ENCODE data around the gene RGS2. TPM values are rescaled to one million over a fixed set of nuclear protein-coding genes. Genes with fewer than 3 reads are reported as not detected.

RGS2 gene
- total RNA-seq, 1 donor from 2014 or later = 63.8 TPM

DNA sequence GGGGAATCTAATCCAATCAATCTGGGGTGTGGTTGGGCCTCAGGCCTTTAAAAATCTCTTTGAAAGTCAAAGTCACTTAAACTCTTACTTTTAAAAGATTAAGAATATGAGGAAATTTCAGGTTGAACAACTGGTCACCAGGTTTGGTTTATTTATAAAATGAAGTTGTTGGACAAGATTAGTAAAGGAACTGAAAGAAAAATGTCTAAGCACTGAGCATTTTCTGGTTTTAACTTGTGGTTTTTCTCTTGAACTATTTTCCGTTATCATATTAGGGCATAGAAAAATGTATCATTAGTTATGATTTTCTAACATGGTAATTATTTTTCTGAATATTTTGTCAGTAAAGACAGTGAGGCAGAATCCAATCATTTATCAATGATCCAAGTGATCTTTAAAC is 49.6 kb downstream of the RGS2 start:
- no peak for TF ChIP-seq CTCF (IDR thresholded peaks at IDR 0.05)
- Histone ChIP-seq H3K4me3 (no peak overlapping the region), H3K27ac (no peak overlapping the region), H3K4me1 (no peaks in the 10 kb centered on the region), H3K9me3 (no peaks in the 10 kb centered on the region), H3K27me3 (ENCODE audit: low read depth) (no peaks in the 10 kb centered on the region), H3K36me3 (no peaks in the 10 kb centered on the region)
- ATAC-seq (no peak), DNase-seq (no peak)
- intact Hi-C loops (cut with DNase I) = no loop called here

- ATAC-seq (no peak), DNase-seq (no peak)
- Histone ChIP-seq H3K4me3 (no peak overlapping the region), H3K27ac (no peak overlapping the region), H3K4me1 (no peaks in the 10 kb centered on the region), H3K27me3 (ENCODE audit: low read depth) (no peaks in the 10 kb centered on the region), H3K9me3 (no peaks in the 10 kb centered on the region), H3K36me3 (no peaks in the 10 kb centered on the region)
- TF ChIP-seq CTCF (IDR thresholded peaks at IDR 0.05) = no peak
- intact Hi-C loops (cut with DNase I) = no loop called here
Observed at GRCh38 chr1:192859808-192860207, 51.0 kb downstream of the RGS2 start.

DNA sequence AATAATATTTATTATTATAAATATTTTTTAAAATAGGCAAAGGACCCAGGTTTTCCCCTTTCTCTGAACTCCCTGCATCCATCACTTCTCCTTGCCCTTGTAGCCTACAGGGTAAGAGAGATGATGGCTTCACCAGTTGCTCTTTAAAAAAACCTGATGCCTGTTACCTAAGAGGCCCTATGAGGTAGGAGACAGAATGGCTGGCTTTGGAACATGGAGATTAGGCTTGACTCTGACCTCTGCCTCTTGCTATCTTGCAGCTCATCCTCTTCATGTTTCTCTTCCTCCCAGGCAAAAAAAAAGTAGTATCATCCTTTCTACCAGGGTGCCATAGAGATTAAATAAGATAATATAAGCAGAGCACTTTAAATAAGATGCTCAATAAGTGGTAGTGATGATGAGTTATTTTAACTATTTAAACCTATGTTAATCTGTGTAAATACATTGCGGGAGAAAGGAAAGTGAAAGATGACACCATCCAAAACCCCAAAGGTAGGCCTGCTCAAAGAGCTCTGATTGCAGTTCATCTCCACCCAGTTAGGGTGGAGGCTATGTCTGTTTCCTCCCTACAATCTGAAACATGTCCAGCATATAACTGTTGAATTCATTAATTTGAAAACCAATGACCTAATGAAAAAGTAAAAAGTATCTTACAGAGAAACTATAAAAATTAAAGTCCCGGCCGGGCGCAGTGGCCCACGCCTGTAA is 51.8 kb downstream of the RGS2 start:
- Histone ChIP-seq H3K36me3 (no peaks in the 10 kb centered on the region), H3K27ac (no peak overlapping the region), H3K27me3 (ENCODE audit: low read depth) (no peaks in the 10 kb centered on the region), H3K9me3 (no peaks in the 10 kb centered on the region), H3K4me3 (no peak overlapping the region), H3K4me1 (no peaks in the 10 kb centered on the region)
- intact Hi-C loops (cut with DNase I) = no loop called here
- DNase-seq (no peak), ATAC-seq (no peak)
- TF ChIP-seq CTCF (IDR thresholded peaks at IDR 0.05) = no peak

DNA sequence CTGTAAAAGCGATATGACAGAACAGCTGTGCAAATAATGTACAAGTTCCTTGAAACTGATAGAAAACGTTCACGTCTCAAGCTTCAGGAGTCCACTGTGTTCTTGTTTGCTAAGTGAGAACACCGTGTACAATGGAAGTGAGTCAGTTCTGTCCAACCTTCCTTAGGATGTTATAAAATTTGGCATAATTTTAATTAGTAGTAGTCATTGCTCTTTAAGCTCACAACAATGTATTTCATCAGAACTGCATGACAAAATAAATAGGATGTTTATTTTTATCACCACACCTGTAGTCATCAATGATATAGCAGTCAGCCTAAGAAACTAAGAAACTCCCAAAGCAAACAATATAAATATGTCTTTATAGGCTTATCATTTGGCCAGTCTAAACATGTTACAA is 53.0 kb downstream of the RGS2 start:
- no peaks in the 10 kb centered on the region for H3K4me1 ChIP-seq
- no peak overlapping the region for H3K4me3 ChIP-seq
- H3K27me3 ChIP-seq (ENCODE audit: low read depth) = no peaks in the 10 kb centered on the region
- H3K27ac ChIP-seq = no peak overlapping the region
- intact Hi-C loops (cut with DNase I) = no loop called here
- TF ChIP-seq CTCF (IDR thresholded peaks at IDR 0.05) = no peak
- H3K9me3 ChIP-seq = no peaks in the 10 kb centered on the region
- no peak for ATAC-seq
- H3K36me3 ChIP-seq = no peaks in the 10 kb centered on the region
- no peak for DNase-seq

Other genes with a start within 250 kb of the RGS2 start
- 16.3 TPM for gene RGS1, start 233.3 kb upstream of the RGS2 start, total RNA-seq
- gene RGS13, start 172.9 kb upstream of the RGS2 start, total RNA-seq = 5.0 TPM

All from lower lobe of right lung (tissue), 2 donors.